ENCODE data around the gene PBX1.

PBX1 gene

GRCh38 chr1:164607351-164607750, 48.4 kb downstream of the PBX1 start:
- H3K4me3 ChIP-seq (ENCODE audit: low read depth, low read length) = no peak overlapping the region
- no peak for TF ChIP-seq CTCF (IDR thresholded peaks at IDR 0.05; ENCODE audit: insufficient read depth, low read depth, low read length, missing control alignments)
- DNase-seq (ENCODE audit: low read depth) = no peak

- no peak for DNase-seq (ENCODE audit: low read depth)
- TF ChIP-seq CTCF (IDR thresholded peaks at IDR 0.05; ENCODE audit: insufficient read depth, low read depth, low read length, missing control alignments) = no peak
- H3K4me3 ChIP-seq (ENCODE audit: low read depth, low read length) = no peak overlapping the region
These were observed 49.7 kb downstream of the PBX1 start for GRCh38 chr1:164608651-164609057.

- H3K4me3 ChIP-seq (ENCODE audit: low read depth, low read length) = no peak overlapping the region
- TF ChIP-seq CTCF (IDR thresholded peaks at IDR 0.05; ENCODE audit: insufficient read depth, low read depth, low read length, missing control alignments) = no peak
- no peak for DNase-seq (ENCODE audit: low read depth)
These were observed 50.1 kb downstream of the PBX1 start for GRCh38 chr1:164609089-164609488.

- no peak for TF ChIP-seq CTCF (IDR thresholded peaks at IDR 0.05; ENCODE audit: insufficient read depth, low read depth, low read length, missing control alignments)
- DNase-seq (ENCODE audit: low read depth) = no peak
- no peak overlapping the region for H3K4me3 ChIP-seq (ENCODE audit: low read depth, low read length)
These were observed 51.7 kb downstream of the PBX1 start for GRCh38 chr1:164610538-164611222.

GRCh38 chr1:164611754-164612642, 53.0 kb downstream of the PBX1 start:
- no peak overlapping the region for H3K4me3 ChIP-seq (ENCODE audit: low read depth, low read length)
- no peak for TF ChIP-seq CTCF (IDR thresholded peaks at IDR 0.05; ENCODE audit: insufficient read depth, low read depth, low read length, missing control alignments)
- no peak for DNase-seq (ENCODE audit: low read depth)

GRCh38 chr1:164613176-164613575, 54.2 kb downstream of the PBX1 start:
- H3K4me3 ChIP-seq (ENCODE audit: low read depth, low read length) = no peak overlapping the region
- no peak for TF ChIP-seq CTCF (IDR thresholded peaks at IDR 0.05; ENCODE audit: insufficient read depth, low read depth, low read length, missing control alignments)
- DNase-seq (ENCODE audit: low read depth) = no peak

All from GM12865 (cell line).